NCI-H748 treated with DMSO at 0.1 percent for 48 hours (cell line): ENCODE measurements around the gene MAN1C1.
"Not testable (repeated sequence)": the region's sequence is repeated elsewhere in the genome, so short reads cannot be mapped to it uniquely, and the experiment has no call there.

ENCODE experiments used
- DNase-seq: peaks from one replicate; lab custom pipeline; 2025; lab: John Stamatoyannopoulos, UW

MAN1C1 gene

GRCh38 chr1:25657883-25658760 lies 41.5 kb downstream of the MAN1C1 start:
- DNase-seq = no peak

- DNase-seq = no peak
Measured at GRCh38 chr1:25658791-25659431, 42.3 kb downstream of the MAN1C1 start.

- no peak for DNase-seq
Measured at GRCh38 chr1:25661043-25661815, 44.6 kb downstream of the MAN1C1 start.

GRCh38 chr1:25662061-25662460 lies 45.5 kb downstream of the MAN1C1 start:
- DNase-seq = no peak

- not testable (repeated sequence) for DNase-seq
Measured at GRCh38 chr1:25662959-25663358, 46.4 kb downstream of the MAN1C1 start.

- DNase-seq = no peak
Measured at GRCh38 chr1:25664357-25665199, 48.0 kb downstream of the MAN1C1 start.

GRCh38 chr1:25666460-25666859 lies 49.9 kb downstream of the MAN1C1 start:
- DNase-seq = no peak

- no peak for DNase-seq
Measured at GRCh38 chr1:25668931-25669573, 52.5 kb downstream of the MAN1C1 start.

- no peak for DNase-seq
Measured at GRCh38 chr1:25669781-25670567, 53.4 kb downstream of the MAN1C1 start.

- no peak for DNase-seq
Measured at GRCh38 chr1:25671929-25672328, 55.3 kb downstream of the MAN1C1 start.

GRCh38 chr1:25672763-25673409 lies 56.3 kb downstream of the MAN1C1 start:
- no peak for DNase-seq

- no peak for DNase-seq
Measured at GRCh38 chr1:25673456-25673855, 56.9 kb downstream of the MAN1C1 start.

GRCh38 chr1:25673962-25674806 lies 57.6 kb downstream of the MAN1C1 start:
- DNase-seq = no peak

- DNase-seq = no peak
Measured at GRCh38 chr1:25674807-25675084, 58.2 kb downstream of the MAN1C1 start.

- no peak for DNase-seq
Measured at GRCh38 chr1:25675729-25676476, 59.3 kb downstream of the MAN1C1 start.

GRCh38 chr1:25676488-25676887 lies 59.9 kb downstream of the MAN1C1 start:
- no peak for DNase-seq

- no peak for DNase-seq
Measured at GRCh38 chr1:25677193-25677773, 60.7 kb downstream of the MAN1C1 start.

GRCh38 chr1:25679171-25679570 lies 62.6 kb downstream of the MAN1C1 start:
- DNase-seq = no peak
